Loucy (cell line): ENCODE measurements around the gene FLNA.

ENCODE experiments used
- EZH2phosphoT487 ChIP-seq: fragments of 200-600 bp; IDR thresholded peaks from 2 replicates; pipeline ENCODE4 v1.6.1; 2018; ENCODE audit warnings: antibody characterized with exemption, mild to moderate bottlenecking, moderate library complexity, borderline replicate concordance
- TF ChIP-seq, protein P1 (sequence below): fragments of 200-600 bp; sonication (generic); conservative IDR thresholded peaks from 2 replicates; pipeline ENCODE4 v1.5.1; 2014; ENCODE audit warnings: mild to moderate bottlenecking, antibody characterized with exemption, low read length

DNA sequence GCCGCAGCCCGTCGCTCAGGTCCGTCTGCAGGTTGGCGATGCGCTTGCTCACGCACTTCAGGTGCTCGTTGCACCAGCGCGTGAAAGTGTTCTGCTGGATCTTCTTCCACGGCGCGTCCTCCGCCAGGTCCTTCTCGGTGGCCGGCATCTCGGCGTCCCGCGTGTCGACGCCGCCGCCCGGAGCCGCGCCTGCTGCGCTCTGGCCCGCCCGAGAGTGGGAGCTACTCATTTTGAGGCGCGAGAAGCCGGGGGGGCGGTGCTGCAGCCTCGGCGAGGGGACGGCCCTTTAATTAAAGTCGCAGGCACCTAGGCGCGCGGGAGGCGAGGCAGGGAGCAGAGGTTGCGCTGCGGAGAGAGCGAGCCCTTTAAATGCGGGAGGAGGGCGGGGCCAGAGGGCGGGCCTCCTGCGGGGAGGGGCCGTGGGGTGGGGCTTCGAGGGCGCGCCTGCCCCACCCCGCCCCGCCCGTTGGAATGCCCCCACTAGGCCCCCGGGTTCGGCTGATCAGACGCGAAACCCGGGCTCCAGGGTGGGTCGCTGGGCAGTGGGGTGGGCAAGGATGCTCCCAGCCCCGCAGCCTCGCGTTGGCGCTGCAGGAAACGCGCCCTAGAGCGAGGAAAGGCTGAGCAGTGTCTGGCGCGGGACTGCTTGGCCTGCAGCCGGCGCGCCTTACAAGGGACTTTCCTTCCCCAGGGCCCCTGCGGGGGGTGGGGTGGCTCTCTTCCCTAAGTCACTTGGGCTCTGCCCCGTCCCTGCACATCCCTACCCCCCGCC is 3.2 kb downstream of the FLNA start:
- TF ChIP-seq, protein P1, sequence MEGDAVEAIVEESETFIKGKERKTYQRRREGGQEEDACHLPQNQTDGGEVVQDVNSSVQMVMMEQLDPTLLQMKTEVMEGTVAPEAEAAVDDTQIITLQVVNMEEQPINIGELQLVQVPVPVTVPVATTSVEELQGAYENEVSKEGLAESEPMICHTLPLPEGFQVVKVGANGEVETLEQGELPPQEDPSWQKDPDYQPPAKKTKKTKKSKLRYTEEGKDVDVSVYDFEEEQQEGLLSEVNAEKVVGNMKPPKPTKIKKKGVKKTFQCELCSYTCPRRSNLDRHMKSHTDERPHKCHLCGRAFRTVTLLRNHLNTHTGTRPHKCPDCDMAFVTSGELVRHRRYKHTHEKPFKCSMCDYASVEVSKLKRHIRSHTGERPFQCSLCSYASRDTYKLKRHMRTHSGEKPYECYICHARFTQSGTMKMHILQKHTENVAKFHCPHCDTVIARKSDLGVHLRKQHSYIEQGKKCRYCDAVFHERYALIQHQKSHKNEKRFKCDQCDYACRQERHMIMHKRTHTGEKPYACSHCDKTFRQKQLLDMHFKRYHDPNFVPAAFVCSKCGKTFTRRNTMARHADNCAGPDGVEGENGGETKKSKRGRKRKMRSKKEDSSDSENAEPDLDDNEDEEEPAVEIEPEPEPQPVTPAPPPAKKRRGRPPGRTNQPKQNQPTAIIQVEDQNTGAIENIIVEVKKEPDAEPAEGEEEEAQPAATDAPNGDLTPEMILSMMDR, result no peak
- no peak for TF ChIP-seq EZH2phosphoT487
